Brain microvascular endothelial cell (primary cell): Measurements from ENCODE around the gene DNHD1.

Experiments used
- DNase-seq: peaks from one replicate; pipeline ENCODE4 v3.0.0-alpha.2; 2020
- H3K27ac ChIP-seq: fragments of 250-450 bp; sonication (Bioruptor Pico); 2 replicates; pipeline ENCODE4 v1.5.1; 2020; ENCODE audit warnings: mild to moderate bottlenecking, moderate library complexity
- H3K27me3 ChIP-seq: fragments of 250-450 bp; sonication (Bioruptor Pico); replicated peaks from 2 replicates; pipeline ENCODE4 v1.5.1; 2020; ENCODE audit warnings: mild to moderate bottlenecking
- H3K36me3 ChIP-seq: fragments of 250-450 bp; sonication (Bioruptor Pico); replicated peaks from 2 replicates; pipeline ENCODE4 v1.5.1; 2020; ENCODE audit warnings: mild to moderate bottlenecking
- H3K4me3 ChIP-seq: 2 replicates; pipeline ENCODE4 v1.5.1; 2011; ENCODE audit warnings: low read depth, mild to moderate bottlenecking, control low read depth, low read length, moderate library complexity
- CTCF ChIP-seq: IDR thresholded peaks from 2 replicates; pipeline ENCODE4 v1.5.1; 2011; ENCODE audit warnings: low read depth, mild to moderate bottlenecking, moderate library complexity, low read length, control low read depth, inconsistent platforms; ENCODE audit errors: missing control alignments
- in situ Hi-C: cut with HindIII; loops from 2 replicates; pipeline ENCODE4 v1.10.0; 2017; ENCODE audit warnings: low sequenced_read_pairs, low pct_ligation_motif_present

DNHD1 gene

GRCh38 chr11:6583584-6583983 is 86.5 kb downstream of the DNHD1 start:
- in situ Hi-C loops, result no loop called here
- no peak overlapping the region for H3K4me3 ChIP-seq
- no peaks in the 10 kb centered on the region for H3K27me3 ChIP-seq
- no peak for DNase-seq
- H3K36me3 ChIP-seq, result no peaks in the 10 kb centered on the region
- no peak overlapping the region for H3K27ac ChIP-seq
- TF ChIP-seq CTCF, result no peak

- Histone ChIP-seq H3K4me3 (no peak overlapping the region), H3K27ac (no peak overlapping the region), H3K36me3 (no peaks in the 10 kb centered on the region), H3K27me3 (no peaks in the 10 kb centered on the region)
- no peak for TF ChIP-seq CTCF
- DNase-seq, result no peak
- in situ Hi-C loops, result no loop called here
These were observed 87.4 kb downstream of the DNHD1 start for GRCh38 chr11:6584528-6584927.

DNA sequence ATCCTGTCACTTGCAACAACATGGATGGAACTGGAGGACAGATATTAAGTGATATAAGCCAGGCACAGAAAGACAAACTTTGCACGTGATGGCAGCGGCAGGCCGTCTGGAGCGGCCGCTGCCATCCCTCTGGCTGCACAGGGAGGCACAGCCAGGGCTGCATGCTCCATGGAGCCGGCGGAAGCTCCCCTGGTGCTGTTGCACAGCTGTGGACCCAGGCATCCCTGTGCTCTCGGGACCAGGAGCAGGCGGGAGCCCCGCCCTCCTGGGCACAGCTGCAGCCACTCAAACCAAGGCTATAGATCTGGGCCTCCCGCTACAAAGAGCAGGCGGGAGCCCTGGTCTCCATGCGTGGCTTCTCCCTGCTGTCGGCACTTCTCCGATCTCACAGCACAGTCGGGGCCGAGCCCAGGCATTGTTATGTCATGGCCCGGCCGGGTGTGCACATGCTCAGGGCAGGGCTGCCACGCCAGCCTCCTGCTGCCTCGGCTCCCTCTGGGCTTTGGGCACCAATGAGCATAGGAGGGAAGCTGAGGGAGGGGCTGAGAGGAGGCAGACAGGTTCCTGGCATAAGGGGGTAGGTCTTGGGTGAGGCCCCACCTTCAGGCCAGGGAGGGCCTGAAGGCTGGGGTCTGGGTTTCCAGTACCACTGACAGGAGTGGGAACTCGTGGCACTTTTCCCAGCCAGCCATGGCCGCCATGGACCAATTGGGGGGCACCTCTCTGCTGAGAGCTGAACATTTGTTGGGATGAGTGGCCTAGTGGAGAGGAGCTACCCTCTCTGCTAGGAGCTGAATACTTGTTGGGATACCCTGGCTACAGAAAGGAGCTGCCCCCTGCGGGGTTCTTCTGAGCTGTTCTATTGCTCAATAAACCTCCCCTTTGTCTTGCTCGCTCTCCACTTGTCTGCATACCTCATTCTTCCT is 89.6 kb downstream of the DNHD1 start:
- Histone ChIP-seq H3K4me3 (no peak overlapping the region), H3K36me3 (no peaks in the 10 kb centered on the region), H3K27ac (no peak overlapping the region), H3K27me3 (no peaks in the 10 kb centered on the region)
- DNase-seq, result no peak
- TF ChIP-seq CTCF, result no peak
- in situ Hi-C loops, result no loop called here

DNA sequence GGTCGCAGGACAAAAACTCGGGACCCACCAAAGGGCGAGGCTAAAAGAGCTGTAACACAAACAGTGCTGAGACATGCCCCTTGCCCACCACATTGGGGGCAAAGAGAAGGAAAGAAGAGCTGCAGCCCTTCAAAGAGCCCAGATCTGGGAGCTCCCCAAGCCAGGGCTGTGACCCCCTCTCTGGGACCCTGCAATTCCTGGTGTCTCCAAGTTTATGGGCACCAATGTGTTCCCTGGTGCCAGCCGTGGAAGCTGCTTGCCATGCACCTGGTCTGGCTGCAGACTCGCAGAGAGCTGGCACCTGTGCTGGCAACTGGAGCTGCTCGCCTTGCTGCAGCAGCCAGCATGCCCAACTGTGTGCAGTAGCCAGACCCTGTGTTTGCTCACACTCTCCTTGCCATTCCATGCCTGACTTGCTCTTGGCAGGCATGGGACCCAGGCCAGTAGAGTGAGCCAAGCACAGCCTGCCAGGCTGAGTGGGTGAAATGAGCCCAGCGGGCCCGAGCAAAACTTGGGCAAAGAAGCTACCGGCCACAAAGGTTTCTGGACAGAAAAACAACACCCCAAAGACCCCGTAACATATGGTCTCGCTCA is 90.4 kb downstream of the DNHD1 start:
- Histone ChIP-seq H3K27me3 (no peaks in the 10 kb centered on the region), H3K36me3 (peaks cover 3% of the 10 kb centered on the region), H3K27ac (no peak overlapping the region), H3K4me3 (no peak overlapping the region)
- DNase-seq, result no peak
- in situ Hi-C loops, result no loop called here
- TF ChIP-seq CTCF, result no peak

GRCh38 chr11:6588018-6588417 is 90.9 kb downstream of the DNHD1 start:
- in situ Hi-C loops, result no loop called here
- H3K4me3 ChIP-seq, result no peak overlapping the region
- H3K27ac ChIP-seq, result no peak overlapping the region
- no peak for TF ChIP-seq CTCF
- no peaks in the 10 kb centered on the region for H3K27me3 ChIP-seq
- DNase-seq, result no peak
- peaks cover 3% of the 10 kb centered on the region for H3K36me3 ChIP-seq
